ENCODE results near the gene ATAD2B.

ATAD2B gene

GRCh38 chr2:23713351-23713750 lies 213.6 kb downstream of the ATAD2B start:
- H3K9ac ChIP-seq (ENCODE audit: low read length): no peak overlapping the region
- no peak for DNase-seq

GRCh38 chr2:23712756-23713151 lies 214.2 kb downstream of the ATAD2B start:
- H2BK12ac ChIP-seq (ENCODE audit: low read length): no peak overlapping the region
- H2BK120ac ChIP-seq (ENCODE audit: insufficient read depth, low read length, poor library complexity): no peak overlapping the region
- no peak overlapping the region for H3K14ac ChIP-seq (ENCODE audit: low read length)
- H3K36me3 ChIP-seq (ENCODE audit: control insufficient read depth in 1 of 2, insufficient read depth in 2 of 2, low read length in 2 of 2): peaks cover under 1 to 2% of the 10 kb centered on the region in 2 experiments
- DNase-seq: no peak
- H4K91ac ChIP-seq (ENCODE audit: low read depth, low read length): no peak overlapping the region
- no peaks in the 10 kb centered on the region for H3K79me2 ChIP-seq (ENCODE audit: control insufficient read depth, insufficient read depth, low read length, poor library complexity)
- no peaks in the 10 kb centered on the region for H3K79me1 ChIP-seq (ENCODE audit: low read length)
- H3K27ac ChIP-seq (ENCODE audit: low read depth, low read length): no peak overlapping the region
- no peak overlapping the region for H2AFZ ChIP-seq (ENCODE audit: insufficient read depth, low read length, poor library complexity)
- H4K12ac ChIP-seq (ENCODE audit: low read depth, low read length): no peak overlapping the region
- no peak overlapping the region for H3K18ac ChIP-seq (ENCODE audit: low read length)
- no peak overlapping the region for H3K23ac ChIP-seq (ENCODE audit: low read length)
- no peaks in the 10 kb centered on the region for H3K9me3 ChIP-seq (ENCODE audit: insufficient read depth, low read depth, low read length)
- H3K4me2 ChIP-seq (ENCODE audit: low read length): no peak overlapping the region
- H4K8ac ChIP-seq (ENCODE audit: low read depth, low read length): no peak overlapping the region
- no peak overlapping the region for H3K4ac ChIP-seq (ENCODE audit: low read depth, low read length)
- no peak overlapping the region for H2BK5ac ChIP-seq (ENCODE audit: low read depth, low read length, poor library complexity)
- no peak overlapping the region for H3K4me3 ChIP-seq (ENCODE audit: low read depth, low read length)
- no peaks in the 10 kb centered on the region for H3K4me1 ChIP-seq (ENCODE audit: control insufficient read depth in 1 of 2, insufficient read depth in 2 of 2, low read length in 2 of 2)
- H2AK5ac ChIP-seq (ENCODE audit: low read length): no peak overlapping the region
- H3K27me3 ChIP-seq (ENCODE audit: insufficient read depth, low read length): no peaks in the 10 kb centered on the region
- no peak overlapping the region for H3K9ac ChIP-seq (ENCODE audit: low read length)
- WGBS (ENCODE audit: extremely low coverage, insufficient coverage, insufficient read length): no CpG with 5 or more reads among the region's 2 CpGs

More at GRCh38 chr2:23713351-23713750, 213.6 kb downstream of the ATAD2B start:
- Histone ChIP-seq H3K14ac (ENCODE audit: low read length) (no peak overlapping the region), H4K91ac (ENCODE audit: low read depth, low read length) (no peak overlapping the region), H4K12ac (ENCODE audit: low read depth, low read length) (no peak overlapping the region), H3K27me3 (ENCODE audit: insufficient read depth, low read length) (no peaks in the 10 kb centered on the region), H3K18ac (ENCODE audit: low read length) (no peak overlapping the region), H3K4me3 (ENCODE audit: low read depth, low read length) (no peak overlapping the region), H3K36me3 (ENCODE audit: control insufficient read depth in 1 of 2, insufficient read depth in 2 of 2, low read length in 2 of 2) (peaks cover 0 to 2% of the 10 kb centered on the region in 2 experiments), H3K4me1 (ENCODE audit: control insufficient read depth in 1 of 2, insufficient read depth in 2 of 2, low read length in 2 of 2) (no peaks in the 10 kb centered on the region), H3K4me2 (ENCODE audit: low read length) (no peak overlapping the region), H3K4ac (ENCODE audit: low read depth, low read length) (no peak overlapping the region), H3K9me3 (ENCODE audit: insufficient read depth, low read depth, low read length) (no peaks in the 10 kb centered on the region), H3K79me2 (ENCODE audit: control insufficient read depth, insufficient read depth, low read length, poor library complexity) (no peaks in the 10 kb centered on the region), H2BK5ac (ENCODE audit: low read depth, low read length, poor library complexity) (no peak overlapping the region), H2BK120ac (ENCODE audit: insufficient read depth, low read length, poor library complexity) (no peak overlapping the region), H2AFZ (ENCODE audit: insufficient read depth, low read length, poor library complexity) (no peak overlapping the region), H2AK5ac (ENCODE audit: low read length) (no peak overlapping the region), H2BK12ac (ENCODE audit: low read length) (no peak overlapping the region), H3K79me1 (ENCODE audit: low read length) (no peaks in the 10 kb centered on the region), H3K23ac (ENCODE audit: low read length) (no peak overlapping the region), H4K8ac (ENCODE audit: low read depth, low read length) (no peak overlapping the region), H3K27ac (ENCODE audit: low read depth, low read length) (no peak overlapping the region)
- WGBS (ENCODE audit: extremely low coverage, insufficient coverage, insufficient read length): no CpG with 5 or more reads among the region's 5 CpGs

- peaks cover 2% of the 10 kb centered on the region in 2 experiments for H3K36me3 ChIP-seq (ENCODE audit: control insufficient read depth in 1 of 2, insufficient read depth in 2 of 2, low read length in 2 of 2)
- H3K14ac ChIP-seq (ENCODE audit: low read length): no peak overlapping the region
- no peaks in the 10 kb centered on the region for H3K4me1 ChIP-seq (ENCODE audit: control insufficient read depth in 1 of 2, insufficient read depth in 2 of 2, low read length in 2 of 2)
- no peak overlapping the region for H2BK5ac ChIP-seq (ENCODE audit: low read depth, low read length, poor library complexity)
- H3K27ac ChIP-seq (ENCODE audit: low read depth, low read length): no peak overlapping the region
- no peak overlapping the region for H3K4me2 ChIP-seq (ENCODE audit: low read length)
- no peaks in the 10 kb centered on the region for H3K27me3 ChIP-seq (ENCODE audit: insufficient read depth, low read length)
- no peak overlapping the region for H3K4me3 ChIP-seq (ENCODE audit: low read depth, low read length)
- no peak overlapping the region for H4K12ac ChIP-seq (ENCODE audit: low read depth, low read length)
- no peak overlapping the region for H3K9ac ChIP-seq (ENCODE audit: low read length)
- H4K8ac ChIP-seq (ENCODE audit: low read depth, low read length): no peak overlapping the region
- H3K79me1 ChIP-seq (ENCODE audit: low read length): no peaks in the 10 kb centered on the region
- no peak overlapping the region for H2AFZ ChIP-seq (ENCODE audit: insufficient read depth, low read length, poor library complexity)
- no peak overlapping the region for H2AK5ac ChIP-seq (ENCODE audit: low read length)
- H3K79me2 ChIP-seq (ENCODE audit: control insufficient read depth, insufficient read depth, low read length, poor library complexity): no peaks in the 10 kb centered on the region
- H3K18ac ChIP-seq (ENCODE audit: low read length): no peak overlapping the region
- H3K4ac ChIP-seq (ENCODE audit: low read depth, low read length): no peak overlapping the region
- WGBS (ENCODE audit: extremely low coverage, insufficient coverage, insufficient read length): no CpG with 5 or more reads among the region's 7 CpGs
- no peak overlapping the region for H2BK12ac ChIP-seq (ENCODE audit: low read length)
- H3K23ac ChIP-seq (ENCODE audit: low read length): peak overlapping the region; percentile 97
- no peak overlapping the region for H4K91ac ChIP-seq (ENCODE audit: low read depth, low read length)
- DNase-seq: no peak
- no peak overlapping the region for H2BK120ac ChIP-seq (ENCODE audit: insufficient read depth, low read length, poor library complexity)
- H3K9me3 ChIP-seq (ENCODE audit: insufficient read depth, low read depth, low read length): no peaks in the 10 kb centered on the region
Observed at GRCh38 chr2:23711979-23712755, 214.8 kb downstream of the ATAD2B start.

GRCh38 chr2:23709311-23709710 lies 217.6 kb downstream of the ATAD2B start:
- Histone ChIP-seq H2AFZ (ENCODE audit: insufficient read depth, low read length, poor library complexity) (no peak overlapping the region), H3K23ac (ENCODE audit: low read length) (no peak overlapping the region), H2AK5ac (ENCODE audit: low read length) (no peak overlapping the region), H3K79me2 (ENCODE audit: control insufficient read depth, insufficient read depth, low read length, poor library complexity) (no peaks in the 10 kb centered on the region), H2BK5ac (ENCODE audit: low read depth, low read length, poor library complexity) (no peak overlapping the region), H3K36me3 (ENCODE audit: control insufficient read depth in 1 of 2, insufficient read depth in 2 of 2, low read length in 2 of 2) (peaks cover 12 to 17% of the 10 kb centered on the region in 2 experiments), H3K4me3 (ENCODE audit: low read depth, low read length) (no peak overlapping the region), H3K4me1 (ENCODE audit: control insufficient read depth in 1 of 2, insufficient read depth in 2 of 2, low read length in 2 of 2) (no peaks in the 10 kb centered on the region), H3K4me2 (ENCODE audit: low read length) (no peak overlapping the region), H3K4ac (ENCODE audit: low read depth, low read length) (no peak overlapping the region), H3K14ac (ENCODE audit: low read length) (no peak overlapping the region), H3K9me3 (ENCODE audit: insufficient read depth, low read depth, low read length) (no peaks in the 10 kb centered on the region), H4K12ac (ENCODE audit: low read depth, low read length) (no peak overlapping the region), H3K18ac (ENCODE audit: low read length) (no peak overlapping the region), H3K79me1 (ENCODE audit: low read length) (no peaks in the 10 kb centered on the region), H3K27ac (ENCODE audit: low read depth, low read length) (no peak overlapping the region), H2BK120ac (ENCODE audit: insufficient read depth, low read length, poor library complexity) (no peak overlapping the region), H2BK12ac (ENCODE audit: low read length) (no peak overlapping the region), H3K27me3 (ENCODE audit: insufficient read depth, low read length) (no peaks in the 10 kb centered on the region), H3K9ac (ENCODE audit: low read length) (no peak overlapping the region), H4K8ac (ENCODE audit: low read depth, low read length) (no peak overlapping the region), H4K91ac (ENCODE audit: low read depth, low read length) (no peak overlapping the region)
- no CpG with 5 or more reads among the region's 8 CpGs for WGBS (ENCODE audit: extremely low coverage, insufficient coverage, insufficient read length)
- no peak for DNase-seq
